Caco-2 (cell line): ENCODE results near the gene HDGFL3. TPM values are rescaled to one million over a fixed set of nuclear protein-coding genes. Genes with fewer than 3 reads are reported as not detected.
"Not testable (repeated sequence)": the region's sequence is repeated elsewhere in the genome, so short reads cannot be mapped to it uniquely, and the experiment has no call there.

Experiments
- BruUV-seq: library from RNA; stranded (reverse); fragments of 400-500 nt; replicated peaks from 2 replicates; lab custom pipeline; 2021; lab: Mats Ljungman, UMichigan
- CTCF ChIA-PET: fragments of 300-600 bp; sonication (Branson Sonifier 250); formaldehyde crosslinking; loops from one replicate; lab custom pipeline; 2022; ENCODE audit warnings: antibody characterized with exemption; lab: Charles Lee
- POLR2A ChIA-PET: fragments of 300-600 bp; sonication (Branson Sonifier 250); formaldehyde crosslinking; loops from one replicate; lab custom pipeline; 2022; ENCODE audit warnings: antibody characterized with exemption; lab: Charles Lee
- DNase-seq, 2 experiments: peaks; one replicate each; pipeline versions ENCODE4 v3.0.0 to v3.0.0-alpha.2; 2020 to 2022
- H3K27me3 ChIP-seq: replicated peaks from 2 replicates; pipeline ENCODE4 v1.6.0; 2011; ENCODE audit warnings: low read length; ENCODE audit not compliant: control insufficient read depth, insufficient read depth
- H3K36me3 ChIP-seq: 2 replicates; pipeline ENCODE4 v1.5.1; 2011; ENCODE audit warnings: low read length; ENCODE audit not compliant: control insufficient read depth, insufficient read depth
- H3K4me1 ChIP-seq: fragments of 250-450 bp; sonication (Bioruptor Pico); 2 replicates; pipeline ENCODE4 v1.5.1; 2020; ENCODE audit warnings: mild to moderate bottlenecking
- H3K4me3 ChIP-seq: 2 replicates; pipeline ENCODE4 v1.5.1; 2011; ENCODE audit warnings: low read depth, mild to moderate bottlenecking, control low read depth, low read length
- H3K9me3 ChIP-seq: fragments of 250-450 bp; sonication (Bioruptor Pico); 2 replicates; pipeline ENCODE4 v1.5.1; 2020; ENCODE audit warnings: mild to moderate bottlenecking, moderate library complexity
- H3K27ac Mint-ChIP-seq: one replicate; pipeline ENCODE4 v1.8.0; 2022; ENCODE audit warnings: mixed read lengths; ENCODE audit not compliant: unreplicated experiment
- H3K27me3 Mint-ChIP-seq: one replicate; pipeline ENCODE4 v1.8.0; 2022; ENCODE audit warnings: mixed read lengths; ENCODE audit not compliant: insufficient read depth, unreplicated experiment
- H3K36me3 Mint-ChIP-seq: one replicate; pipeline ENCODE4 v1.8.0; 2022; ENCODE audit warnings: mild to moderate bottlenecking, mixed read lengths; ENCODE audit not compliant: insufficient read depth, unreplicated experiment
- H3K4me1 Mint-ChIP-seq: one replicate; pipeline ENCODE4 v1.8.0; 2022; ENCODE audit warnings: low read depth, mixed read lengths; ENCODE audit not compliant: unreplicated experiment
- H3K4me3 Mint-ChIP-seq: one replicate; pipeline ENCODE4 v1.8.0; 2022; ENCODE audit warnings: mild to moderate bottlenecking, moderate library complexity, mixed read lengths; ENCODE audit not compliant: unreplicated experiment
- H3K9me3 Mint-ChIP-seq: one replicate; pipeline ENCODE4 v1.8.0; 2022; ENCODE audit warnings: mixed read lengths; ENCODE audit not compliant: unreplicated experiment
- CTCF ChIP-seq, 2 experiments: fragments of 200-600 bp in 1 of 2; IDR thresholded peaks; 1 replicate in 1 of 2; 2 replicates in 1 of 2; pipeline versions ENCODE4 v1.5.1 to v1.8.0; 2011 to 2022; ENCODE audit warnings: antibody characterized with exemption in 1 of 2, control low read depth in 1 of 2, inconsistent platforms in 1 of 2, low read depth in 1 of 2, low read length in 1 of 2, mild to moderate bottlenecking in 1 of 2, moderate library complexity in 1 of 2; ENCODE audit not compliant: insufficient read depth in 1 of 2, severe bottlenecking in 1 of 2, unreplicated experiment in 1 of 2
- intact Hi-C: fragments of 100-400 bp; cut with micrococcal nuclease; formaldehyde crosslinking; loops from one replicate; pipeline ENCODE4 v1.10.0; 2022; ENCODE audit not compliant: unreplicated experiment
- total RNA-seq: library from RNA; stranded (reverse); gene quantifications from 2 replicates; pipeline ENCODE4 v1.2.3, GENCODE V29; 2022

The HDGFL3 gene
- total RNA-seq, 1 experiment from 2014 or later, result 22.9 TPM

- CTCF ChIA-PET, result no interaction called here
- Mint-ChIP-seq H3K4me3 (no peak overlapping the region), H3K27me3 (peaks cover 11% of the 10 kb centered on the region), H3K36me3 (no peaks in the 10 kb centered on the region), H3K9me3 (no peaks in the 10 kb centered on the region), H3K4me1 (no peaks in the 10 kb centered on the region), H3K27ac (no peak overlapping the region)
- DNase-seq, result no peak
- Histone ChIP-seq H3K4me3 (no peak overlapping the region), H3K9me3 (no peaks in the 10 kb centered on the region), H3K27me3 (no peaks in the 10 kb centered on the region), H3K4me1 (no peaks in the 10 kb centered on the region), H3K36me3 (no peaks in the 10 kb centered on the region)
- TF ChIP-seq CTCF (IDR thresholded peaks at IDR 0.05; ENCODE audit: insufficient read depth in 1 of 2, low read depth in 1 of 2, low read length in 1 of 2, severe bottlenecking in 1 of 2, unreplicated experiment in 1 of 2), result no peak
- POLR2A ChIA-PET, result interaction anchor here (0.6 kb wide), 1 partner anchor 186 kb away, joined by 3 read pairs; no protein-coding TSS in a partner anchor
- intact Hi-C loops, result no loop called here
- BruUV-seq, result no TSS peak
These were observed 117.2 kb downstream of the HDGFL3 start for GRCh38 chr15:83090465-83090864.

GRCh38 chr15:83088876-83089275 is 118.7 kb downstream of the HDGFL3 start:
- no peak for TF ChIP-seq CTCF (IDR thresholded peaks at IDR 0.05; ENCODE audit: insufficient read depth in 1 of 2, low read depth in 1 of 2, low read length in 1 of 2, severe bottlenecking in 1 of 2, unreplicated experiment in 1 of 2)
- Histone ChIP-seq H3K36me3 (no peaks in the 10 kb centered on the region), H3K27me3 (no peaks in the 10 kb centered on the region), H3K9me3 (no peaks in the 10 kb centered on the region), H3K4me3 (no peak overlapping the region), H3K4me1 (no peaks in the 10 kb centered on the region)
- no peaks in the 10 kb centered on the region for H3K36me3 Mint-ChIP-seq
- H3K4me1 Mint-ChIP-seq, result no peaks in the 10 kb centered on the region
- H3K4me3 Mint-ChIP-seq, result no peak overlapping the region
- intact Hi-C loops, result no loop called here
- BruUV-seq, result no TSS peak
- ChIA-PET CTCF (no interaction called here), POLR2A (no interaction called here)
- no peaks in the 10 kb centered on the region for H3K9me3 Mint-ChIP-seq
- H3K27me3 Mint-ChIP-seq, result peaks cover 11% of the 10 kb centered on the region
- DNase-seq, result no peak
- H3K27ac Mint-ChIP-seq, result no peak overlapping the region

- POLR2A ChIA-PET, result no interaction called here
- peaks cover 7% of the 10 kb centered on the region for H3K27me3 Mint-ChIP-seq
- H3K36me3 Mint-ChIP-seq, result no peaks in the 10 kb centered on the region
- intact Hi-C loops, result no loop called here
- no peaks in the 10 kb centered on the region for H3K9me3 Mint-ChIP-seq
- BruUV-seq, result no TSS peak
- no peaks in the 10 kb centered on the region for H3K4me1 ChIP-seq
- H3K27ac Mint-ChIP-seq, result no peak overlapping the region
- CTCF ChIA-PET, result no interaction called here
- H3K4me1 Mint-ChIP-seq, result no peaks in the 10 kb centered on the region
- TF ChIP-seq CTCF (IDR thresholded peaks at IDR 0.05; ENCODE audit: insufficient read depth in 1 of 2, low read depth in 1 of 2, low read length in 1 of 2, severe bottlenecking in 1 of 2, unreplicated experiment in 1 of 2), result no peak
- H3K36me3 ChIP-seq, result no peaks in the 10 kb centered on the region
- no peak overlapping the region for H3K4me3 ChIP-seq
- H3K4me3 Mint-ChIP-seq, result no peak overlapping the region
- H3K27me3 ChIP-seq, result no peaks in the 10 kb centered on the region
- DNase-seq, result no peak
- no peaks in the 10 kb centered on the region for H3K9me3 ChIP-seq
These were observed 120.0 kb downstream of the HDGFL3 start for GRCh38 chr15:83087576-83087975.

GRCh38 chr15:83085864-83086552 is 121.6 kb downstream of the HDGFL3 start:
- BruUV-seq, intact Hi-C loops, H3K36me3 Mint-ChIP-seq, H3K4me3 Mint-ChIP-seq, H3K27ac Mint-ChIP-seq, POLR2A ChIA-PET, H3K36me3 ChIP-seq, H3K4me1 ChIP-seq, DNase-seq, H3K4me3 ChIP-seq, H3K9me3 Mint-ChIP-seq, CTCF ChIA-PET, H3K9me3 ChIP-seq, H3K27me3 Mint-ChIP-seq, H3K4me1 Mint-ChIP-seq, H3K27me3 ChIP-seq: not testable (repeated sequence)

- intact Hi-C loops, H3K36me3 Mint-ChIP-seq, H3K4me1 Mint-ChIP-seq, H3K4me3 Mint-ChIP-seq, H3K27me3 ChIP-seq, H3K9me3 ChIP-seq, H3K27ac Mint-ChIP-seq, H3K27me3 Mint-ChIP-seq, H3K4me1 ChIP-seq, H3K9me3 Mint-ChIP-seq, CTCF ChIA-PET, POLR2A ChIA-PET, H3K4me3 ChIP-seq, H3K36me3 ChIP-seq, BruUV-seq, DNase-seq: not testable (repeated sequence)
These were observed 122.2 kb downstream of the HDGFL3 start for GRCh38 chr15:83085461-83085860.
